ENCODE measurements around the gene RTBDN.
A peak's percentile ranks its signal among the peaks of the same experiment; 100 is the strongest.

Gene RTBDN

DNA sequence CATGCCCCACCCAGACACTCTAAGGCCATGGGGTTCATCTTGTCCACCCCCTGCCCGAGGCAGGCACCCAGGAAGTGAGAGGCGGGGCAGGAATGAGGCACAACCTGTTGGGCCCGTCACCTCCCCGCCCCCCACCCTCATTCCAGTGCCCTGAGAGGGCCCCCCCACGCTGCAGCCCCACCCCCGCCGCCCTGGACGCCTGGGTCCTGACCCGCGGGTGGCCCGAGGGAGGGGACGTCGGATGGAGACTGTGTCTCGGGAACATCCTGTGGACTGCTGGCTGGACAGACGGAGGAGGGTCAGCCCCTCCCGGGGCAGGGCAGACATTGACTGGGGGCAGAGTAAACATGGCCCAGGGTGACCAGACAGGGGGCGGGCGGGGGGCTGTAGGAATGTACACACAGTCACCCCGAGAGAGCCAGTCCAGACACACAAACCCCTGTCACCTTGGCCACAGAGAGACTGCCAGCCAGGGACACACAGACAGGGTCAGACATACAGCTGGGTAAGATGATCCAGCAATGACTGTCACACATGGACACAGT is 50.5 kb downstream of the RTBDN start:
- peak in 1 of 2 donors; percentile 87 for DNase-seq
- peak overlapping the region in 1 of 2 donors; percentile 64 for H3K4me3 ChIP-seq
- intact Hi-C loops (cut with DNase I; ENCODE audit: low total_unique reads), result no loop called here
- peaks cover 5 to 79% (median 74%) of the 10 kb centered on the region in 4 donors for H3K4me1 ChIP-seq
- H3K27me3 ChIP-seq, result no peaks in the 10 kb centered on the region
- H3K27ac ChIP-seq, result peak overlapping the region; percentile 98 to 99
- H3K36me3 ChIP-seq, result no peaks in the 10 kb centered on the region
- TF ChIP-seq, protein P1, sequence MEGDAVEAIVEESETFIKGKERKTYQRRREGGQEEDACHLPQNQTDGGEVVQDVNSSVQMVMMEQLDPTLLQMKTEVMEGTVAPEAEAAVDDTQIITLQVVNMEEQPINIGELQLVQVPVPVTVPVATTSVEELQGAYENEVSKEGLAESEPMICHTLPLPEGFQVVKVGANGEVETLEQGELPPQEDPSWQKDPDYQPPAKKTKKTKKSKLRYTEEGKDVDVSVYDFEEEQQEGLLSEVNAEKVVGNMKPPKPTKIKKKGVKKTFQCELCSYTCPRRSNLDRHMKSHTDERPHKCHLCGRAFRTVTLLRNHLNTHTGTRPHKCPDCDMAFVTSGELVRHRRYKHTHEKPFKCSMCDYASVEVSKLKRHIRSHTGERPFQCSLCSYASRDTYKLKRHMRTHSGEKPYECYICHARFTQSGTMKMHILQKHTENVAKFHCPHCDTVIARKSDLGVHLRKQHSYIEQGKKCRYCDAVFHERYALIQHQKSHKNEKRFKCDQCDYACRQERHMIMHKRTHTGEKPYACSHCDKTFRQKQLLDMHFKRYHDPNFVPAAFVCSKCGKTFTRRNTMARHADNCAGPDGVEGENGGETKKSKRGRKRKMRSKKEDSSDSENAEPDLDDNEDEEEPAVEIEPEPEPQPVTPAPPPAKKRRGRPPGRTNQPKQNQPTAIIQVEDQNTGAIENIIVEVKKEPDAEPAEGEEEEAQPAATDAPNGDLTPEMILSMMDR (IDR thresholded peaks at IDR 0.05), result no peak
- no peaks in the 10 kb centered on the region for H3K9me3 ChIP-seq

DNA sequence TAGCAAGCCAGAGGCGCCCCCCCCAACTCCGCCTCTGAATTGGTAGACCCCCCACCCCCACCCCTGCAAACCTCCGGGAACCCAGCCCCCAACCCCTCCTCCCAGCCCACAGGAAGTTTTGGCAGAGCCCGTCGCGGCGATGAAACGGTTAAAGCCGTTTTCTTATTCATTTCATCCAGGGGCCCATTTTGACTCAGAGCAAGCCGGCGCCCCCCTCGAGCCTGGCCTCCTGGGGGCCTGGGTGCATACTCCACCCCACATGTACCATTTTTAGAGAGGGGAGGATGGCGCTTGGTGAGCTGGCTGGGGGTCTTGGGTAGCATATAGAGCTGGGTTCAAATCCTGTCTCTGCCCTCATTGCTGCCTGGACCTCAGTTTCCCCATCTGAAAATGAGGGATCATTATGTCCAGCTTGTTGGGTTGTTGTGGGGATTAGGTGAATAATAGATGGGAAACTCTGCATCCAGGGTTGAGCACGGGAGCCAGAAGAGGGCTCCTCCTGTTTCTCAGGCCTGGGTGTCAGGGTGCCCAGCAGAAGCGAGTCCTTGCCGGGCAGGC is 51.0 kb downstream of the RTBDN start:
- H3K27ac ChIP-seq, result peak overlapping the region; percentile 98 to 99
- H3K9me3 ChIP-seq, result no peaks in the 10 kb centered on the region
- intact Hi-C loops (cut with DNase I; ENCODE audit: low total_unique reads), result no loop called here
- peak overlapping the region; percentile 51 to 64 for H3K4me3 ChIP-seq
- no peak for DNase-seq
- H3K36me3 ChIP-seq, result no peaks in the 10 kb centered on the region
- H3K4me1 ChIP-seq, result peaks cover 5 to 79% (median 74%) of the 10 kb centered on the region in 4 donors
- H3K27me3 ChIP-seq, result no peaks in the 10 kb centered on the region
- TF ChIP-seq, protein P1 (IDR thresholded peaks at IDR 0.05), result no peak

DNA sequence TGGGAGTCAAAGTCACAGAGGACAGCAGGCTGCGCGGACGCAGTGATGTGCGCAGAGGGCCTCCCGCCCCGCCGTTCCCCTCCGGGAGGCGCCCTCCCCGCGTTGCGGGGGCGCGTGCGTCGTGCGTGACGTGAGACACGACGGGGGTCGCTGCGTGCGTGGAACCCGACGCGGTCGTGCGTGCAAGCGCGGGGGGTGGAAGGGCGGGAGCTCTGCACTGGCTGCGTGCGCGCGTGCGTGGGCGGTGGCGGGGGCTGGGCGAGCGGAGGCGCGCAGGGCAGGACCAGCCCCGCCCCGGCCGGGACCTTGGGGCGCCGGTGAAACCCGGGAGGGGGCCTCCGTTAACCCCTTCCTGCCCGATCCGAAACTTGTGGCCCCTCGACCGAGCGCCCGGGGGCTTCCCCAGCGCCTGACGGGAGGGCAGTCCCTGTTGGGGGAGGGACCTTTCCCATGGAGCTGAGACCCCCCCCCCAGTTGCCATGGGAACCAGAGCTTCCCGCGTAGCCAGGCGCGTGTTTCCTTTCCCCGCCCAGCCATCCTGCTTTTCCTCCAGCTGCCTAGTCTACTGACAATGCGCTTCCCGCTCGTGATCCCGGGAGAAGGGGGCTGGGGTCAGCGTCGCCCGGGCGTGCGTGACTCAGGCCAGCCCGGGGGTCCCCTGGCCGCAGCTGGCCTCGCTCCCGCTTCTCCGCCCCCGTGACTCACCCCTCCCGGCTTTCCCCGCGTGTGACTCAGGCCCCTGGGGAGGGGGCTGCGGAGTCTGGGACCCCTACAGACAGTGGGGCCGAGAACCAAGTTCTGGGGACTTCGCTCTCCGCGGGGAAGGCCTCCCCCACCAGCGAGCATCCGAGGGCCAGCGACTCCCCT is 51.7 kb downstream of the RTBDN start:
- no peaks in the 10 kb centered on the region for H3K9me3 ChIP-seq
- H3K4me1 ChIP-seq, result peaks cover 5 to 76% (median 69%) of the 10 kb centered on the region in 4 donors
- TF ChIP-seq, protein P1 (IDR thresholded peaks at IDR 0.05), result peak in 1 of 2 experiments; percentile 23
- peak overlapping the region; percentile 98 to 99 for H3K27ac ChIP-seq
- H3K27me3 ChIP-seq, result no peaks in the 10 kb centered on the region
- peak; percentile 84 to 95 for DNase-seq
- H3K36me3 ChIP-seq, result no peaks in the 10 kb centered on the region
- intact Hi-C loops (cut with DNase I; ENCODE audit: low total_unique reads), result no loop called here
- H3K4me3 ChIP-seq, result peak overlapping the region; percentile 51 to 64

DNA sequence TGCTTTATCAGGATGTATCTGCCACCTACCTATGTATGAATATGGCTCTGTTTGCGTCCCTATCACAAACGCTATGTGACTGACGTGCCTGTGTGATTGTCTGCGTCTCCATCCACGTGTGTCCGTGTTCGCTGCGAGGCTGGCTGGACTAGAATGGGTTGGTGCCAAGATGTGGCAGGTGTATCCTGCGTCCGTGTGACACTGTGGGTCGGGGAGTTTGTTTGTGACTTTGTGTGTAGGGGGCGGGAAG is 52.3 kb downstream of the RTBDN start:
- H3K36me3 ChIP-seq, result no peaks in the 10 kb centered on the region
- no peaks in the 10 kb centered on the region for H3K9me3 ChIP-seq
- peak in 1 of 2 donors; percentile 68 for DNase-seq
- no peaks in the 10 kb centered on the region for H3K27me3 ChIP-seq
- H3K4me1 ChIP-seq, result peaks cover 5 to 76% (median 70%) of the 10 kb centered on the region in 4 donors
- H3K27ac ChIP-seq, result peak overlapping the region; percentile 98 to 99
- TF ChIP-seq, protein P1 (IDR thresholded peaks at IDR 0.05), result no peak
- peak overlapping the region; percentile 51 to 64 for H3K4me3 ChIP-seq
- intact Hi-C loops (cut with DNase I; ENCODE audit: low total_unique reads), result no loop called here

DNA sequence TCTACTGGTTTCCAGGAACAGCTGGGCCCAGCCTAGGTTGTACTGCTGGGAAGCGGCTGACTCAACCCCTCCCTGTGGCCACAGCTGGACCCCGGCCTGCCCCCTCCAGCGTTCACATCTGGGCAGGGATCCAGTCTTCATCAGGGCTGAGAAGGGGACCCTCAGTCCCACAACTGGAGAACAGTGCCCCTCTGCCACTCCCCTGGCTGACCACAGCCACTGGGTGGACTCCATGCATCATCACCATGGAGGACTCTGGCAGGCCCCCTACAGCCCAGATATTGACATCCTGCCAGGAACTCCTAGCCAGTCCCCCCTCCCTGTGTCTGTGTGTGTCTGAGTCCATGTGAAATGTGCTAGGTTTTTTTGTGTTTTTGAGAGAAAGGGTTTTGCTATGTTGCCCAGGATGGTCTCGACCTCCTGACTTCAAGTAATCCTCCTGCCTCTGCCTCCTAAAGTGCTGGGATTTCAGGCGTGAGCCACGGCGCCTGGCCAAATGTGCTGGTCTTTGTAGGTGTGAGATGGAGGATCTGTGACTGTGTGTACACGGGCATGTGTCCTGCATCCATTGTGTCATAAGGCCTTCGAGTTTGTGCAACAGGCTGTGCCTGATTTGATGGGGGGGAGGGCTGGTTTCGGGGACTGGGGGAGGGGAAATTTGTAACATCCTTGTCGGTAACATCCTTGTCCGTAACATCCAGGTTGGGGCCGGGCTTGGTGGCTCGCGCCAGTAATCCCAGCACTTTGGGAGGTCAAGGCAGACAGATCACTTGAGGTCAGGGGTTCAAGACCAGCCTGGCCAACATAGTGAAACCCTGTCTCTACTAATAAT is 55.0 kb downstream of the RTBDN start:
- intact Hi-C loops (cut with DNase I; ENCODE audit: low total_unique reads), result loop anchor here (2.0 kb wide), 1 partner anchor 13 kb away; no protein-coding TSS in a partner anchor
- Histone ChIP-seq H3K9me3 (no peaks in the 10 kb centered on the region), H3K4me1 (peaks cover 5 to 60% (median 51%) of the 10 kb centered on the region in 4 donors), H3K4me3 (peak overlapping the region; percentile 61 to 63), H3K27ac (peak overlapping the region; percentile 90 to 91), H3K27me3 (no peaks in the 10 kb centered on the region), H3K36me3 (no peaks in the 10 kb centered on the region)
- TF ChIP-seq, protein P1 (IDR thresholded peaks at IDR 0.05), result no peak
- peak in 1 of 2 donors; percentile 82 for DNase-seq

All from tibial artery (tissue), 4 donors.